ENCODE data around the gene PUM2.

Gene PUM2

DNA sequence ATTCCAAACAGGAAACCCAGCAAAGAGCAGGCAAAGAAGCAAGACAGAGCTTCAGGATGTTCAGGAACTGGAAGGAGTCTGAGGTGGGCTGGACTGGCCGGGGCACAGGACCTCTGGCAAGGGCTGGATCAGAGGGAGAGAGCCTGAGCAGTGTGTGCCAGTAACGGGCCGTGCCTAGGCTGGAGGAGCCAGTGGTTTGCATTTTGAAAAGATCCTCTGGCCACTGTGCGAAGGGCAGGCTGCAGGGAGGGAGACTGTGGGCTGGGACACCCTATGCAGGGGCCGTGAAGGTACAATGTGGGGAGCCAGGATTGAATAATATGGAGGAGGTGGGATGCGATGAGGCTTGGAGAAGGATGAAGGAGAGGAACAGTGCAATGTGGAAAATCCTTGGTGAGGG, 119.5 kb downstream of the PUM2 start:
- DNase-seq (ENCODE audit: low read depth, low spot score), result no peak

DNA sequence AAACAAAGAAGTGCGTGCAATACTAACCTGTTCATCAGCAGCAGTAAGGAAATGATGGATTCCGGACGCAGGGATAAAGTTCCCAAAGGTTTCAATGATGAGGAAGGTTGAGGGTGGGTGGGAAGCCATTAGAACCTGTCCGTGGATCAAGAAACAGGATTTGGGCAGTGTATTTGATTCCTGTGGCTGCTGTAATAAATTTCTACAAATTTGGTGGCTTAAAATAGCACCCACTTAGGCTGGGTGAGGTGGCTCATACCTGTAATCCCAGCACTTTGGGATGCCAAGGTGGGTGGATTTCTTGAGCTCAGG, 120.6 kb downstream of the PUM2 start:
- DNase-seq (ENCODE audit: low read depth, low spot score), result no peak

DNA sequence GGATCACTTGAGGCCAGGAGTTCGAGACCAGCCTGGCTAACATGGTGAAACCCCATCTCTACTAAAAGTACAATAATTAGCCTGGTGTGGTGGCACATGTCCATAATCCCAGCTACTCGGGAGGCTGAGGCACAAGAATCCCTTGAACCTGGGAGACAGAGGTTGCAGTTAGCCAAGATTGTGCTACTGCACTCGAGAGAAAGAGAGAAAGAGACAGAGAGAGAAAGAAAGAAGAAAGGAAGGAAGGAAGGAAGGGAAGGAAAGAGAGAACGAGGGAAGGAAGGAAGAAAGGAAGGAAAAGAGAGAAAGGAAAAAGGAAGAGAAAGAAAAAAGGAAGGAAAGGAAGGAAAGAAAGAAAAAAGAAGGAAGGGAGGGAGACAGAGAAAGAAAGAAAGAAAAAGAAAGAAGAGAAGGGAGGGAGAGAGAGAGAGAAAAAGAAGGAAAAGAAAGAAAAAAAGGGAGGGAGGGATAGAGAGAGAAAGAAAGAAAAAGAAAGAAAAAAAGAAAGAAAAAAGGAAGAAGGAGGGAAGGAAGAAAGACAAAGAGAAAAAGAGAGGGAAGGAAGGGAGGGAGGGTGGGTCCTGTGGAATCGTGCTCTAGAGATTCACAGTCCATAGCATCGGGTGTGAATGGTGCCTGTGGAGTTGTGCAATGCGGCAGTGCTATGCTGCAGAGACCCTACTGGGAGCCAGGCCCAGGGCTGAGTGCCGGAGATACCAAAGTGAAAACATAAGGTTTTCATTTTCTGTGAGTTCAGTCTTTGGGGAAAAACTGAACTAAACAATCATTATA, 121.1 kb downstream of the PUM2 start:
- DNase-seq (ENCODE audit: low read depth, low spot score), result no peak

DNA sequence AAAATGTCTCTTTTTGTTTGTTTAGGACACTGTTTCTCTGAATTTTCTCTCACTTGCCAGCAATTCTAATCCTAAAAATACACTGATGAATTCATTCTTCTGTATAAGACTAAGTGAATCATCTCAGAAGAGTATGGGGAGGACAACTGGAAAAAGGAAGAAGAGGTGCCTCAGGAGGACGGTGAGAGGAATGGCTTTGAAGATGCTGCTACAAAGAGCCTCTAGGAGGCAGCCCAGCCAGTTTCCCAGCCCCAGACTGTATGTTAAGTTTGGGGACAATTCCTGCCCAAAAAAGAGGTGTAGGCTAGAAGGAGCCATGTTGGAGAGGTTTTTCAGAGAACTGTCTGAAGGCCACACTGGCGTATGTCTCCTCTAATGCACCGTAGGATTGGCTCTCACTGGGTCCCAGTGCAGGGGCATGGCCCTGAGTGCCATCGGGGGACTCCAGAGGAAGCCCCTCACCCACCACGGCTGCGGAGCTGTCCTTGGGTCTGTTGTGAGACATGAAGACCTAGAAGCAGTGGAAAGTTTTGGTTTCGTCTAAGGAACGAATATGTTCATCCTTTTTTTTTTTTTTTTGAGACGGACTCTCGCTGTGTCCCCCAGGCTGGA, 122.6 kb downstream of the PUM2 start:
- DNase-seq (ENCODE audit: low read depth, low spot score), result no peak

GRCh38 chr2:20226152-20226545, 124.5 kb downstream of the PUM2 start:
- DNase-seq (ENCODE audit: low read depth, low spot score), result no peak

- no peak for DNase-seq (ENCODE audit: low read depth, low spot score)
Observed at GRCh38 chr2:20225294-20226151, 125.1 kb downstream of the PUM2 start.

DNA sequence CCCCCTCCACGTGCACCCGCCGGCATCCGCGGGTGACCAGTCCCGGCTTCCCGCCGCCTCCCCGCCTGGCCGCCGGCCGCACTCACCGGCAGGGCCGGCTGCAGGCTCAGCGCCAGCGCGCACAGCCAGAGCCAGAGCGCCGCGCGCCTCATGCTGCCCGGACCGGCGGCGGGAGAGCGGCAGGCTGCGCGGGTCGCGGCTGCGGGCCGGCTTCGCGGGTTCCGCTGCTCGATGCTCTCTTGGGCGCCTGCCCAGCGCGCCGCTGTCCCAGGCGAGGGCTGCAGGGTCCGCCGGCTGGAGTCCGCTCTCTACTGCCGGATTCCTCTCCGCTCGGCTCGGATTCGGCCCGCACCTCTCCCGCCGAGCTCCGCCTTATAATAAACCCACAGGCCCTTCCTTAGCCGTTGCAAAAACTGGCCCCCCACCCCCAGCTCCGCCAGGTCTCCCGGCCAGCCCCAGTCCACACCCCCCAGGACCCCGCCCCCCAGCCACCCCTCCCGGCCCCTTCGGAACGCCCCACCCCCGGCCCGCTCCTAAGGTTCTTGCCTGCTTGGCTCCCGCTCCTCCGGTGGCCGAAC, 125.8 kb downstream of the PUM2 start, which contains the start of gene SDC1:
SDC1 (minus strand) TSS at position 415 of the 578 bp plus-strand sequence; CDS start at position 152, 263 bp downstream.
- no peak for DNase-seq (ENCODE audit: low read depth, low spot score)

GRCh38 chr2:20224164-20224715, 126.4 kb downstream of the PUM2 start:
- DNase-seq (ENCODE audit: low read depth, low spot score), result no peak

DNA sequence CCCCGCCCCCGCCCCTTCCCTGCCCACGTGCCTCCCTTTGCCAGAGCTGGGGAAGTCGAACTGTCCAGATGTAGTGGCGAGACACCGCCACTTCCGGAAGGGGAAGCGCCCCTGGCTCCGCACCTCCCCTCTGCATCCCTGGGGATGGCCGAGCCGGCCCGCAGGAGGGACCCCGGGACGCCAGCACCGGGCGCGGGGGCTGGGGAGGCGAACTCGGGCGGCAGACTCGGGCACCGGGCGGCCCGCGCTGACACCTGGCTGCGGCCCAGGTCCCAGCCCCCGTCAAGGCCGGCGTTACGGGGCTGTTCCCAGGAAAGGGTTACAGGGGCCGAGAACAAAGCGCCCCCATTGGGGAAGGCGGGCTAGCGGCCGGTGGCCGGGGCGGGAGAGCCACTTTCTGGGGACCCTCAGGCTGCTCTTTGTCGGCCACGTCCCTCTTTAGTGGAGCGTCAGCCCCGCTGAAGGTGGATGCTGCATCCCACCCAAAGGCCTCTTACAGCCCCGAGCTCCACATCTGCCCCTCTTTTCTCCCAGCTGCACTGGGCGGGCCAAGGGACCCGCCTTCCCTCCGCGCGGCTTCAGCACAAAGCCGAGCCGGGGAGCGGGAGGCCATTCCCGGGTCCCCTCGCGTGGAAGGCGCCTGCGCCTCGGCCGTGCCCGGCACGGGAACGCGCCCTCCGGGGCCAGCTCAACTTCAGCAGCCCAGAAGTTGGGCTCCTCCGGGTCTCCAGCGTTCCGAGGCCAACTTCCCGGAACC, 127.1 kb downstream of the PUM2 start:
- DNase-seq (ENCODE audit: low read depth, low spot score), result no peak

DNA sequence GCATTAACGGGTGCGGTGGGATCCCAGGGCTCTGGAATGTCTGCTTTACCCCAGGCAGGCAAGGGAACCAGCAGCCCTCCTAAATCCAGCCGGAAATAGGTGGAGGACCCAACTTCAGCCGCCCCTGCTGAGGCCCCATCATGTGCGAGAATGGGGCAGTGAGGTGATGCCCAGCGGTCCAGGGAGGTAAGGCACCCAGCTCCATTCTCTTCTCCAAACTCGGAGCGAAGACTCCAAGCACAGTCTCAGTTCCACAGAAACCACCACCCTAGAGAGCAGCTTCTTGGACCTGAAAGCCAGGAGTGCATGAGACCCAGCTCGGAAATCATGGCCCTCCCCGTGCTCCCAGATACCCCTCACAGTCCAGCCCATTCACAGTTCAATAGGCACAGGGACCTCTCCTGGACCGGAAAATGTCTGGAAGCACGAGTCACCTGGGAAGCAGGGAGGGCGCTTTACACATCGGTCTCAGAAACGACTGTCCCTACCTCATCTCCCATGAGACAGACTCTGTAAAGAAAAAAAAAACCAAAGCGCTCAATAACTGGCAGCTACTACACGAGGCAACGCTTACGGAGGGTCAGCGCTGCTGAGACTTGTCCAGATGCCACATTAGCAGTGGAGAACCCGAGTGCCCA, 127.8 kb downstream of the PUM2 start:
- DNase-seq (ENCODE audit: low read depth, low spot score), result no peak

GRCh38 chr2:20222014-20222768, 128.5 kb downstream of the PUM2 start:
- DNase-seq (ENCODE audit: low read depth, low spot score), result no peak

GRCh38 chr2:20221555-20221973, 129.1 kb downstream of the PUM2 start:
- DNase-seq (ENCODE audit: low read depth, low spot score), result no peak

- DNase-seq (ENCODE audit: low read depth, low spot score), result no peak
Observed at GRCh38 chr2:20220806-20221554, 129.7 kb downstream of the PUM2 start.

- DNase-seq (ENCODE audit: low read depth, low spot score), result no peak
Observed at GRCh38 chr2:20219763-20220380, 130.8 kb downstream of the PUM2 start.

GRCh38 chr2:20218331-20219320, 132.0 kb downstream of the PUM2 start:
- no peak for DNase-seq (ENCODE audit: low read depth, low spot score)

DNA sequence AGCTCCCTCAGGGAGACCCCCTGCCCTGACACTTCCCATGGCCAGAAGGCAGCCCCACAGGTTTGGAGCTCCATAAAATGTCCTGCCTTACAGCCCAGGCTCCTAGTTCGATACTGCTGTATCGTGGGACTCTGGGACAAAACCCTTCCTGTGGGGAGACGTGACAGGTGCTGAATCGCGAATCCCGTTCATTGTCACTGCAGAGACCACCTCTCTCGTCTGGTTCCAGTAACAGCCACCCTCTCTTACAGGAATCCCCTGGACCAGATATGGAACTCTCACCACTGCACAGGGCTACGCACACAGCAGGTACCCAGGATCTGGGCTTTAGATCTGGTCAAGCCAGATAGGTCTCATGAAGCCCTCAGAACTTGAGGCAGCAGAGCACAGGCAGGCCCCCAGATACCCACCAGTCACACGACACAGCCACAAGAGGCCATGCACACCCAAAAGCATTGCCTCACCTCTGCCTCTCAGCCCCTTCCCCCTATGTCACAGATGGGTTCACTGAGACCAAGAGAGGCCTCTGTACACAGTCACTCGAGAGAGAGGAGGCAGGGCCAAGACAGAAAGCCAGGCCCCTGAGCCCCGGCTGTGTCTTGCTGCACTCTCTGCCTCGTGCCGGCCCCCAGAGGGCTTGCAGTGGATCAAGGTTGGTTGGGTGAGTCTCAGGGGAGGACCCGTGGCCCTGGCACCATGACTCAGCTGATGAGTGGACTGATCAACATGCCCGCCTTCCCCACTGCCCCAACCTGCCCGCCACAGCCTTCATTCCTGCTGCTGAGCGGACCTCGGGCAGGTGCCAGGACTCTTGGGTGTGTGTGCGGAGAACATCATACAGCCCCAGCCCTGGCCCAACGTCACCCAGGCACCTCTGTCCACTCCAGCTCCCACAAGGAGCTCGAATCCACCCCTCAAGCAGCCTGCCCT, 133.3 kb downstream of the PUM2 start:
- DNase-seq (ENCODE audit: low read depth, low spot score), result no peak
